Caco-2 (cell line): ENCODE results near the gene DMRTC1B. TPM values are rescaled to one million over a fixed set of nuclear protein-coding genes. Genes with fewer than 3 reads are reported as not detected.
"Not testable (repeated sequence)": the region's sequence is repeated elsewhere in the genome, so short reads cannot be mapped to it uniquely, and the experiment has no call there.

Source experiments
- Bru-seq: library from RNA; stranded (reverse); fragments of 400-500 nt; gene quantifications from one replicate; lab custom pipeline; 2021; lab: Mats Ljungman, UMichigan
- BruChase-seq, 2 experiments: library from RNA; stranded (reverse); fragments of 400-500 nt; gene quantifications; one replicate each; lab custom pipeline; 2021; lab: Mats Ljungman, UMichigan
- BruUV-seq: library from RNA; stranded (reverse); fragments of 400-500 nt; replicated peaks from 2 replicates; lab custom pipeline; 2021; lab: Mats Ljungman, UMichigan
- CTCF ChIA-PET: fragments of 300-600 bp; sonication (Branson Sonifier 250); formaldehyde crosslinking; loops from one replicate; lab custom pipeline; 2022; ENCODE audit warnings: antibody characterized with exemption; lab: Charles Lee
- POLR2A ChIA-PET: fragments of 300-600 bp; sonication (Branson Sonifier 250); formaldehyde crosslinking; loops from one replicate; lab custom pipeline; 2022; ENCODE audit warnings: antibody characterized with exemption; lab: Charles Lee
- DNase-seq, 2 experiments: peaks; one replicate each; pipeline versions ENCODE4 v3.0.0 to v3.0.0-alpha.2; 2020 to 2022
- H3K27me3 ChIP-seq: replicated peaks from 2 replicates; pipeline ENCODE4 v1.6.0; 2011; ENCODE audit warnings: low read length; ENCODE audit not compliant: control insufficient read depth, insufficient read depth
- H3K36me3 ChIP-seq: 2 replicates; pipeline ENCODE4 v1.5.1; 2011; ENCODE audit warnings: low read length; ENCODE audit not compliant: control insufficient read depth, insufficient read depth
- H3K4me1 ChIP-seq: fragments of 250-450 bp; sonication (Bioruptor Pico); 2 replicates; pipeline ENCODE4 v1.5.1; 2020; ENCODE audit warnings: mild to moderate bottlenecking
- H3K4me3 ChIP-seq: 2 replicates; pipeline ENCODE4 v1.5.1; 2011; ENCODE audit warnings: low read depth, mild to moderate bottlenecking, control low read depth, low read length
- H3K9me3 ChIP-seq: fragments of 250-450 bp; sonication (Bioruptor Pico); 2 replicates; pipeline ENCODE4 v1.5.1; 2020; ENCODE audit warnings: mild to moderate bottlenecking, moderate library complexity
- H3K27ac Mint-ChIP-seq: one replicate; pipeline ENCODE4 v1.8.0; 2022; ENCODE audit warnings: mixed read lengths; ENCODE audit not compliant: unreplicated experiment
- H3K27me3 Mint-ChIP-seq: one replicate; pipeline ENCODE4 v1.8.0; 2022; ENCODE audit warnings: mixed read lengths; ENCODE audit not compliant: insufficient read depth, unreplicated experiment
- H3K36me3 Mint-ChIP-seq: one replicate; pipeline ENCODE4 v1.8.0; 2022; ENCODE audit warnings: mild to moderate bottlenecking, mixed read lengths; ENCODE audit not compliant: insufficient read depth, unreplicated experiment
- H3K4me1 Mint-ChIP-seq: one replicate; pipeline ENCODE4 v1.8.0; 2022; ENCODE audit warnings: low read depth, mixed read lengths; ENCODE audit not compliant: unreplicated experiment
- H3K4me3 Mint-ChIP-seq: one replicate; pipeline ENCODE4 v1.8.0; 2022; ENCODE audit warnings: mild to moderate bottlenecking, moderate library complexity, mixed read lengths; ENCODE audit not compliant: unreplicated experiment
- H3K9me3 Mint-ChIP-seq: one replicate; pipeline ENCODE4 v1.8.0; 2022; ENCODE audit warnings: mixed read lengths; ENCODE audit not compliant: unreplicated experiment
- intact Hi-C: fragments of 100-400 bp; cut with micrococcal nuclease; formaldehyde crosslinking; loops from one replicate; pipeline ENCODE4 v1.10.0; 2022; ENCODE audit not compliant: unreplicated experiment
- long read RNA-seq: library from polyadenylated mRNA; stranded (forward); transcript quantifications from one replicate; pipeline ENCODE4 v2.0.0, GENCODE V29; 2022
- total RNA-seq: library from RNA; stranded (reverse); gene quantifications from 2 replicates; pipeline ENCODE4 v1.2.3, GENCODE V29; 2022
- TF ChIP-seq, protein P1 (sequence below), 2 experiments: fragments of 200-600 bp in 1 of 2; IDR thresholded peaks; 1 replicate in 1 of 2; 2 replicates in 1 of 2; pipeline versions ENCODE4 v1.5.1 to v1.8.0; 2011 to 2022; ENCODE audit warnings: antibody characterized with exemption in 1 of 2, control low read depth in 1 of 2, inconsistent platforms in 1 of 2, low read depth in 1 of 2, low read length in 1 of 2, mild to moderate bottlenecking in 1 of 2, moderate library complexity in 1 of 2; ENCODE audit not compliant: insufficient read depth in 1 of 2, severe bottlenecking in 1 of 2, unreplicated experiment in 1 of 2

The DMRTC1B gene, protein sequence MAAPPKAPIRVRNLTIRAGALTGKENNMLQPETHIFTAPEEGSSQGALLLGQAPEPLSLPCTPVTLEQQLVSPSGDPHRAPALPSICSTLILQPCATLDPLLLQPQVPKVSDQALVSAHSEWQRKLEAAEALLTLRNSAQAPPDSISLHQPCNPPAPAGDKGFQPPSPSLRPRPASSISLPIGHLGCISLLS
- total RNA-seq (not detected in 2 replicates), Bru-seq, nascent RNA (not detected), BruChase-seq, experiment 1, labeled RNA remaining after a 2-hour chase (not detected), BruChase-seq, experiment 2, labeled RNA remaining after a 6-hour chase (not detected)
- long read RNA-seq = 0 reads

DNA sequence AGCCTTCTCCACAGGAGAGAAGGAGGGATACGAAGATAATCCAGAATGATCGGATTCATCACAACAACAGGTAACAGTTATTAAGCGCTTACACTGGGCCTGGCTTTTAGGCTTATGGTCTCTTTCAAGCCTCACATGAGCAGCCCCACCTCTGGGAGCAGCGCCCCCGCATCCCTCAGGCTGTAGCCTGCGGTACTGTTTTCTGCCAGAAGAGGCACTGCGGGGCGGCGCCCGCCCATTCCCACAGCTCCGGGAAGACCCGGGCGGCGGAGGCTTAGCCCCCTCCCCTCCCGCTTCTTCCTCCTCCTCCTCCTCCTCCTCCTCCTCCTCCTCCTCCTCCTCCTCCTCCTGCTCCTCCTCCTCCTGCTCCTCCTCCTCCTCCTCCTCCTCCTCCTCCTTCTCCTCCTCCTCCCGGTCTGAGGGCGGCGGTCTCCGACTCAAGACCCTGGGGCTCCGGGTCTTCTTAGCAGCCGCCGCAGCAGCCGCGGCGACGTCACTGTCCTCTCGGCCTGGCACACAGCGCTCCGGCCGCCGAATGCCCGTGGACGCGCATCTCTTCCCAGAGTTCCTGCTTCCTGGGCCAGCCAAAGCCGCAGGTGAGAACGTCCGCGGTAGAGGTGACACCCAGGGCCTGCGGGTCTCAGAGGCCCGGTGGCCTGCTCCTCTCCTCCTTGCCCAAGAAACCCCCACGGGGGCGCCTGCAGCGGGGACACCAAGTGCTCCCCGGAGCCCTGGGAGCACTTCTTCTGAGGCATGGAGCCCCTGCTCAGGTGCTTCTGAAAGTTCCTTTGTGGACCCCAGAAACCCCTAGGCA, at the start of gene DMRTC1B:
Gene DMRTC1B, plus strand, starts transcription at position 238 of the 814 bp plus-strand sequence. CDS start 68,246 bp downstream, outside the sequence.
- H3K27me3 Mint-ChIP-seq, H3K4me3 ChIP-seq, H3K36me3 Mint-ChIP-seq, H3K9me3 ChIP-seq, POLR2A ChIA-PET, H3K9me3 Mint-ChIP-seq, H3K4me1 Mint-ChIP-seq, H3K4me3 Mint-ChIP-seq, H3K27me3 ChIP-seq, BruUV-seq, CTCF ChIA-PET, H3K36me3 ChIP-seq, H3K27ac Mint-ChIP-seq, DNase-seq, H3K4me1 ChIP-seq, intact Hi-C loops: not testable (repeated sequence)

DNA sequence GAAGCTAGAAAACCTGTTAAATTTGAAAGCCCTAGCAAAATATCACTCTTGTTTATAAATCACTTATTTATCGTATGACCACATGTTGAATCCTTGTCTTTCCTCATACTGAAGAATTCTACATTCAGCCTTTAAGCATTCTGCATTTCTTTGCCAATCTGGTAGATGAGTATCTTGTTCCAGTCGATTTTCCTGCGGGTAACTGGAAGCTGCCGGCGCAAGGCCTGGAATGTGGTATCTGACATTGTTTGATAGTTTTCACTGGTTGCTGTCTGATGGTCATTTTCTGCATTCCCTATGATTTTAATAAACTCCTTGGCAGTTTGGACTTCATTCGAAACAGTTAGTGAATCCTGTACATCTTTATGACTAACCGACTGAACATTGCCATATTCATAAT, 48.8 kb upstream of the DMRTC1B start:
- Mint-ChIP-seq H3K9me3 (no peaks in the 10 kb centered on the region), H3K36me3 (no peaks in the 10 kb centered on the region), H3K4me1 (no peaks in the 10 kb centered on the region), H3K27me3 (peaks cover 14% of the 10 kb centered on the region), H3K27ac (no peak overlapping the region), H3K4me3 (no peak overlapping the region)
- Histone ChIP-seq H3K36me3 (no peaks in the 10 kb centered on the region), H3K4me1 (no peaks in the 10 kb centered on the region), H3K4me3 (no peak overlapping the region), H3K27me3 (no peaks in the 10 kb centered on the region), H3K9me3 (no peaks in the 10 kb centered on the region)
- no peak for DNase-seq
- no TSS peak for BruUV-seq
- TF ChIP-seq, protein P1, sequence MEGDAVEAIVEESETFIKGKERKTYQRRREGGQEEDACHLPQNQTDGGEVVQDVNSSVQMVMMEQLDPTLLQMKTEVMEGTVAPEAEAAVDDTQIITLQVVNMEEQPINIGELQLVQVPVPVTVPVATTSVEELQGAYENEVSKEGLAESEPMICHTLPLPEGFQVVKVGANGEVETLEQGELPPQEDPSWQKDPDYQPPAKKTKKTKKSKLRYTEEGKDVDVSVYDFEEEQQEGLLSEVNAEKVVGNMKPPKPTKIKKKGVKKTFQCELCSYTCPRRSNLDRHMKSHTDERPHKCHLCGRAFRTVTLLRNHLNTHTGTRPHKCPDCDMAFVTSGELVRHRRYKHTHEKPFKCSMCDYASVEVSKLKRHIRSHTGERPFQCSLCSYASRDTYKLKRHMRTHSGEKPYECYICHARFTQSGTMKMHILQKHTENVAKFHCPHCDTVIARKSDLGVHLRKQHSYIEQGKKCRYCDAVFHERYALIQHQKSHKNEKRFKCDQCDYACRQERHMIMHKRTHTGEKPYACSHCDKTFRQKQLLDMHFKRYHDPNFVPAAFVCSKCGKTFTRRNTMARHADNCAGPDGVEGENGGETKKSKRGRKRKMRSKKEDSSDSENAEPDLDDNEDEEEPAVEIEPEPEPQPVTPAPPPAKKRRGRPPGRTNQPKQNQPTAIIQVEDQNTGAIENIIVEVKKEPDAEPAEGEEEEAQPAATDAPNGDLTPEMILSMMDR (IDR thresholded peaks at IDR 0.05; ENCODE audit: insufficient read depth in 1 of 2, low read depth in 1 of 2, low read length in 1 of 2, severe bottlenecking in 1 of 2, unreplicated experiment in 1 of 2) = no peak
- ChIA-PET CTCF (no interaction called here), POLR2A (no interaction called here)
- intact Hi-C loops = no loop called here

- H3K27me3 Mint-ChIP-seq = peaks cover 14% of the 10 kb centered on the region
- not testable (repeated sequence) for H3K27ac Mint-ChIP-seq, BruUV-seq
Observed at GRCh38 chrX:72733636-72734035, 43.1 kb upstream of the DMRTC1B start.

DNA sequence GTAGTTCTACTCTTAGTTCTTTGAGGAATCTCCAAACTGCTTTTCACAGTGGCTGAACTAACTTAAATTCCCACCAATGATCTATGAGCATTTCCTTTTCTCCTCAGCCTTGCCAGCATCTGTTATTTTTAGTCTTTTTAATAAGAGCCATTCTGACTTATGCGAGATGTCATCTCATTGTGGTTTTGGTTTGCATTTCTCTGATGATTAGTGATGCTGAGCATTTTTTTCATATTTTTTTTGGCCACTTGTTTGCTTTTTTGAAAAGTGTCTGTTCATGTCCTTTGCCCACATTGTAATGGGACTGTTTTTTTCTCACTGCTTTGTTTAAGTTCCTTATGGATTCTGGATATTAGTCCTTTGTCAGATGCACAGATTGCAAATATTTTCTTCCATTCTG, 41.1 kb upstream of the DMRTC1B start:
- intact Hi-C loops = no loop called here
- Histone ChIP-seq H3K36me3 (no peaks in the 10 kb centered on the region), H3K27me3 (no peaks in the 10 kb centered on the region), H3K4me3 (no peak overlapping the region), H3K9me3 (no peaks in the 10 kb centered on the region), H3K4me1 (no peaks in the 10 kb centered on the region)
- Mint-ChIP-seq H3K27me3 (peaks cover 14% of the 10 kb centered on the region), H3K4me1 (no peaks in the 10 kb centered on the region), H3K4me3 (no peak overlapping the region), H3K9me3 (no peaks in the 10 kb centered on the region), H3K27ac (no peak overlapping the region), H3K36me3 (no peaks in the 10 kb centered on the region)
- TF ChIP-seq, protein P1 (IDR thresholded peaks at IDR 0.05; ENCODE audit: insufficient read depth in 1 of 2, low read depth in 1 of 2, low read length in 1 of 2, severe bottlenecking in 1 of 2, unreplicated experiment in 1 of 2) = no peak
- ChIA-PET POLR2A (no interaction called here), CTCF (no interaction called here)
- BruUV-seq = no TSS peak
- no peak for DNase-seq

More at GRCh38 chrX:72733636-72734035, 43.1 kb upstream of the DMRTC1B start:
- intact Hi-C loops, H3K36me3 Mint-ChIP-seq, H3K4me1 Mint-ChIP-seq, H3K4me1 ChIP-seq, H3K36me3 ChIP-seq, H3K9me3 Mint-ChIP-seq, POLR2A ChIA-PET, CTCF ChIA-PET, H3K4me3 Mint-ChIP-seq, H3K27me3 ChIP-seq, H3K4me3 ChIP-seq, H3K9me3 ChIP-seq: not testable (repeated sequence)
- peak in 1 of 2 experiments; percentile 1 for DNase-seq

- H3K4me1 Mint-ChIP-seq, intact Hi-C loops, H3K27me3 Mint-ChIP-seq, H3K36me3 Mint-ChIP-seq, H3K4me3 Mint-ChIP-seq, H3K4me1 ChIP-seq, BruUV-seq, H3K9me3 Mint-ChIP-seq, POLR2A ChIA-PET, H3K36me3 ChIP-seq, H3K9me3 ChIP-seq, DNase-seq, H3K4me3 ChIP-seq, CTCF ChIA-PET, H3K27me3 ChIP-seq, H3K27ac Mint-ChIP-seq: not testable (repeated sequence)
Observed at GRCh38 chrX:72745546-72745945, 31.1 kb upstream of the DMRTC1B start.
